ENCODE measurements around the gene BFSP1. TPM values are rescaled to one million over a fixed set of nuclear protein-coding genes. Genes with fewer than 3 reads are reported as not detected.

Gene BFSP1
- total RNA-seq, 4 donors from 2014 or later: 0.57 to 2.5 TPM; not detected in 2

DNA sequence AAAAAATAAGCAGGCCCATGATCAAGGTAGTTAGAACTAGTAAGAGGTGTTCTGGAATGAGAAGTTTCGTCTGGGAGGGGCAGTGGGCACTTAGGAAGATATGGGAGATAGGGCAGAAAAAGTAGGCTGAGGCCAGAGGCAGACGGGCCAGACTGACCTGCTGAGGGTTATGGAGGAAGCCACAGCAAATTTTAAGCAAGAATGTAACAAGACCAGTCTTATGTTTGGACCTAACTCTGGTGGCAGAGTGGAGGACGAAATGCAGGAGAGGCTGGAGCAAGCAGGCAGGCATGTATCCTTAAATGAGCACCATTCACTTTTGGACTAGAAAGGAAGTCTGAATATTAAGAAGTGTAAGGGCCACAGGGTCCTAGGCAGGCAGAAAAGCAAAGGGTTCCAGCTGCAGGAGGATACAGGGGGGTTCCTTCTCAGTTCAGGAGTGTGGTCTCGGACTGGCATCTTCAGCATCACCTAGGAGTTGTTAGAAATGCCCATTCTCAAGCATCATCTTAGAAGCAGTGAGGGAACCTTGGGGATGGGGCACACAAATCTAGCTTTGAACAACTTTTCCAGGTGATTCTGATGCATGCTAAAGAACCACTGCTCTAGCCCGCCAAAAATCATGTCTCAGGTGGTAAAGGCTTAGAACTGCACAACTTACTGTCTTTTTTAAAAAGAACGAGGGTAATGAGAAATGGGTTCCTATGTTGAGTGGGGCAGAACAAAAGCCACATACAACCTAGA, 37.0 kb upstream of the BFSP1 start:
- TF ChIP-seq POLR2A (IDR thresholded peaks at IDR 0.05): no peak
- TF ChIP-seq, protein P1, sequence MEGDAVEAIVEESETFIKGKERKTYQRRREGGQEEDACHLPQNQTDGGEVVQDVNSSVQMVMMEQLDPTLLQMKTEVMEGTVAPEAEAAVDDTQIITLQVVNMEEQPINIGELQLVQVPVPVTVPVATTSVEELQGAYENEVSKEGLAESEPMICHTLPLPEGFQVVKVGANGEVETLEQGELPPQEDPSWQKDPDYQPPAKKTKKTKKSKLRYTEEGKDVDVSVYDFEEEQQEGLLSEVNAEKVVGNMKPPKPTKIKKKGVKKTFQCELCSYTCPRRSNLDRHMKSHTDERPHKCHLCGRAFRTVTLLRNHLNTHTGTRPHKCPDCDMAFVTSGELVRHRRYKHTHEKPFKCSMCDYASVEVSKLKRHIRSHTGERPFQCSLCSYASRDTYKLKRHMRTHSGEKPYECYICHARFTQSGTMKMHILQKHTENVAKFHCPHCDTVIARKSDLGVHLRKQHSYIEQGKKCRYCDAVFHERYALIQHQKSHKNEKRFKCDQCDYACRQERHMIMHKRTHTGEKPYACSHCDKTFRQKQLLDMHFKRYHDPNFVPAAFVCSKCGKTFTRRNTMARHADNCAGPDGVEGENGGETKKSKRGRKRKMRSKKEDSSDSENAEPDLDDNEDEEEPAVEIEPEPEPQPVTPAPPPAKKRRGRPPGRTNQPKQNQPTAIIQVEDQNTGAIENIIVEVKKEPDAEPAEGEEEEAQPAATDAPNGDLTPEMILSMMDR (IDR thresholded peaks at IDR 0.05): no peak
- no peaks in the 10 kb centered on the region for H3K27me3 ChIP-seq
- no peak for DNase-seq

DNA sequence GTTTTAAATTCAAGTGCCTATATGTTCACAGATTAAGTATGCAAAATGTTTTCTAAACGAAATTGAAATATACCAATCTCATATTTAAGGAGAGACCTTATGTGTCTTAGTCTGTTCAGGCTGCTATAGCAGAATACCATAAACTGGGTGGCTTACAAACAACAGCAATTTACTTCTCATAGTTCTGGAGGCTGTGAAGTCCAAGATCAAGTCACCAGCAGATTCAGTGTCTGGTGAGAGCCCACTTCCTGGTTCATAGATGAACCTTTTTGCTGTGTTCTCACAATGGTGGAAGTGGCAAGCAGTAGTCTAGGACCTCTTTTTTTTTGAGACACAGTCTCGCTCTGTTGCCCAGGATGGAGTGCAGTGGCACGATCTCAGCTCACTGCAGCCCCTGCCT, 35.2 kb upstream of the BFSP1 start:
- no peaks in the 10 kb centered on the region for H3K27me3 ChIP-seq
- no peaks in the 10 kb centered on the region for H3K9me3 ChIP-seq
- TF ChIP-seq, protein P1 (IDR thresholded peaks at IDR 0.05): no peak
- TF ChIP-seq POLR2A (IDR thresholded peaks at IDR 0.05): no peak
- H3K27ac ChIP-seq: no peak overlapping the region
- H3K36me3 ChIP-seq: no peaks in the 10 kb centered on the region
- H3K4me3 ChIP-seq: no peak overlapping the region
- H3K4me1 ChIP-seq: peaks cover 0 to 8% (median 2%) of the 10 kb centered on the region in 4 donors
- DNase-seq: no peak

More for the DNA sequence above, 37.0 kb upstream of the BFSP1 start:
- H3K4me3 ChIP-seq: peak overlapping the region in 2 of 4 donors; percentile 76 to 90
- H3K4me1 ChIP-seq: peaks cover 0 to 27% (median 2%) of the 10 kb centered on the region in 4 donors
- no peaks in the 10 kb centered on the region for H3K9me3 ChIP-seq
- H3K27ac ChIP-seq: peak overlapping the region; percentile 81 to 98 (median 93)
- no peaks in the 10 kb centered on the region for H3K36me3 ChIP-seq

- Histone ChIP-seq H3K36me3 (no peaks in the 10 kb centered on the region), H3K27me3 (no peaks in the 10 kb centered on the region), H3K27ac (no peak overlapping the region), H3K9me3 (no peaks in the 10 kb centered on the region), H3K4me3 (no peak overlapping the region), H3K4me1 (peaks cover 0 to 7% (median 2%) of the 10 kb centered on the region in 4 donors)
- TF ChIP-seq, protein P1 (IDR thresholded peaks at IDR 0.05): no peak
- no peak for TF ChIP-seq POLR2A (IDR thresholded peaks at IDR 0.05)
- DNase-seq: no peak
Observed at GRCh38 chr20:17565169-17565845, 34.1 kb upstream of the BFSP1 start.

DNA sequence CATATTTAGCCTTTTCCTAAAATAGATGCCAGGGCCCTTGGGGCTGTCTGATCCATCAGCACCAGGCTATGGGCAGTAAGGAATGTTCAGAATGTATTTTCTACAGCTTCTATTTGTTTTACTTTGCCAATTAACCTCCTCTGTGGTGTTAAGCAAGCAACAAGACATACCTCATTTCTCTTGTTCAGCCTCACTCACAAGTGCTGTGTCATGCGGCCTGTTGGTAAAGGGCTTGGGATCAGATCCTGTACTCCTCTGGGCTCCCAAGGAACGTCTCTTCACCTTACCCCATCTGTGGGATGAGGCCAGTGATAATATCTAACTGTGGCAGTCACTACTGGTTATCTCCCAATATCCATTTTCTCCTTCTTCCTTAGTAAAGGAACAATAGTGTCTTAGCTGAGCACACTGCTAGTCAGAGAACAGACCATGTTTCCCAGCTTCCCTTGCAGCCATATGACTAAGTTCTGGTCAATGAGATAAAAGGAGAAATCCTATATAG, 31.7 kb upstream of the BFSP1 start:
- H3K4me1 ChIP-seq: peaks cover 0 to 16% (median 0%) of the 10 kb centered on the region in 4 donors
- H3K27me3 ChIP-seq: no peaks in the 10 kb centered on the region
- DNase-seq: no peak
- H3K9me3 ChIP-seq: no peaks in the 10 kb centered on the region
- H3K36me3 ChIP-seq: no peaks in the 10 kb centered on the region
- no peak for TF ChIP-seq POLR2A (IDR thresholded peaks at IDR 0.05)
- TF ChIP-seq, protein P1 (IDR thresholded peaks at IDR 0.05): no peak
- H3K27ac ChIP-seq: peak overlapping the region in 1 of 4 donors; percentile 49
- H3K4me3 ChIP-seq: no peak overlapping the region

DNA sequence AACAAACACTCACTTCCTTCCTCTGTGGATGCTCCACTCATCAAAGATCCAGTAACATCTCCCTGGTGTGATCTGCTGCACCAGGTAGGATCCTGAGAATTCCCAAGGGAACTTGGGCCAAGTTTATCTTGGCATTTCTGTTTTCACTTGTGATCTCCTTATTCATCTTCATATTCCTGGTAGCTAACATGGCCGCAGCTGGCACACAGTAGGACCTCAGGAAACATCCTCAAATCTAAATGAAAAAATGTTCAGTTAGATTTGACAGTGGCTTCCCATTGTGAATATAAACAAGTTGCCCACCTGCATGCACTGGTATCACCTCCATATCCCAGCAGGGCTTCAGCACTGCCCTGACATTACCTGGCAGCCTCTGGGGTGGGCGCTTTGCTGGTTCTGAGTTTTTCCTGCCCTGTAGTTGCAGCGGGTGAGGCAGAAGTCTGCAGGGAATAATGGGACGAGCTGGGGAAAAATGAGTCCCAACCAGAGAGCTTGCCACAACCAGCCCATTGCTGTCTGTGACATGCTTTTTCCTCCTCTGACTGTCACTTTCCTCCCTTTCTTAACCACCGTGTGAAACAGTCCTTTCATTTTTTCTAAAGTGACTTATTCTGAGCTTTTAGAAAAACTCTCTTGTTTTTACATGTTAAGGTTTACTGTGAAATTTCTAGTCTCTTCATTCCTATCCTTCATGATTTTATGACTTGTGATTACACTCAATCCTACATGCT, 29.3 kb upstream of the BFSP1 start:
- Histone ChIP-seq H3K9me3 (no peaks in the 10 kb centered on the region), H3K27me3 (no peaks in the 10 kb centered on the region), H3K4me1 (peaks cover 0 to 27% (median 4%) of the 10 kb centered on the region in 4 donors), H3K27ac (peak overlapping the region in 1 of 4 donors; percentile 91), H3K4me3 (no peak overlapping the region), H3K36me3 (no peaks in the 10 kb centered on the region)
- TF ChIP-seq POLR2A (IDR thresholded peaks at IDR 0.05): no peak
- TF ChIP-seq, protein P1 (IDR thresholded peaks at IDR 0.05): no peak
- DNase-seq: no peak
